HG03135 (cell line): Measurements from ENCODE around the gene CSNK1D.
"Not testable (repeated sequence)": the region's sequence is repeated elsewhere in the genome, so short reads cannot be mapped to it uniquely, and the experiment has no call there.

Experiments used
- ATAC-seq: cut with Tn5 transposase; IDR thresholded peaks from one replicate; pipeline ENCODE4 v1.9.1; 2021; ENCODE audit warnings: mild to moderate bottlenecking, moderate library complexity; ENCODE audit not compliant: unreplicated experiment

Gene CSNK1D

GRCh38 chr17:82216301-82217119 is 57.0 kb downstream of the CSNK1D start:
- peak; percentile 40 for ATAC-seq

DNA sequence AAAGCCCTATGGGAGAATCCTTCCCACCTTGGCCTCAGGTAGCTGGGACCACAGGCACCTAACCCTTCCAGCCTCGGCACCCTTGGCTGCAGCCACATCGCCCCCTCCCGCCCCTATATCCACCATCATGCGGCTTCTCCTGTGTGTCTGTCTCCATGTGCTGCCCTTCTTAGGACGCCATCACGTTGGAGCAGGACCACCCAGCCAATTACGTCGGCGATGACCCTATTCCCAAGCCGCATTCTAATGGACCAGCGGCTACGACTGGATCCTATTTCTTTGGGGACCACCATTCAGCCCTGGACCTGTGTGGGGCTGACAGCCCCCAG is 57.6 kb downstream of the CSNK1D start:
- ATAC-seq: no peak

GRCh38 chr17:82215095-82215971 is 58.2 kb downstream of the CSNK1D start:
- ATAC-seq: no peak

DNA sequence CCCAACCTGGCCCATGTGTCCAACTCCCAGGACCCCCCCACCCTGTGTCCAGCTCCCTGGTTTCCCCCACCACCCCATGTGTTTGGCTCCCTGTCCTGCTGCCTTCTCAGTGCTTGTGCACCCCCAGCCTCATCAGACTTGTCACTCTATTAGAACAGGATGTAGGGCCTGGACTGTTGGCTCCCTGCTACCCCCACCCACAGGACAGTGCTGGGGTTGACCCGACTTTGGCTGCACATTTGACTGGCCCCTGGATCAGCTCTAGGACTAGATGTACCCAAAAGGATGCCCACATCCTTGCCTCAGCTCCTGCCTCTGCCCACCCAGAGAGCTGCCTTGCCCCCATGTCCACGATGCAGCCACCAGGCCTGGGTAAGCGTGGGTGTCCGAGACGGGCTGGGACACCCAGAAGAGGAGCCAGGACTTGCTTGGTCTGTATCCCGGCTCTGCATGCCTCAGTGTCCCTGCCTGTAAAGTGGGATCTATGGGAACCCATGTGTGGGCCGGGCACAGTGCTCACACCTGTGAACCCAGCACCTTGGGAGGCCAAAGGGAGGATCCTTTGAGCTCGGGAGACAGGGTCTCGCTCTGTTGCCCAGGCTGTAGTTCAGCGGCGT is 59.4 kb downstream of the CSNK1D start:
- ATAC-seq: no peak

- ATAC-seq: peak; percentile 9
Observed at GRCh38 chr17:82213251-82214011, 60.1 kb downstream of the CSNK1D start.

DNA sequence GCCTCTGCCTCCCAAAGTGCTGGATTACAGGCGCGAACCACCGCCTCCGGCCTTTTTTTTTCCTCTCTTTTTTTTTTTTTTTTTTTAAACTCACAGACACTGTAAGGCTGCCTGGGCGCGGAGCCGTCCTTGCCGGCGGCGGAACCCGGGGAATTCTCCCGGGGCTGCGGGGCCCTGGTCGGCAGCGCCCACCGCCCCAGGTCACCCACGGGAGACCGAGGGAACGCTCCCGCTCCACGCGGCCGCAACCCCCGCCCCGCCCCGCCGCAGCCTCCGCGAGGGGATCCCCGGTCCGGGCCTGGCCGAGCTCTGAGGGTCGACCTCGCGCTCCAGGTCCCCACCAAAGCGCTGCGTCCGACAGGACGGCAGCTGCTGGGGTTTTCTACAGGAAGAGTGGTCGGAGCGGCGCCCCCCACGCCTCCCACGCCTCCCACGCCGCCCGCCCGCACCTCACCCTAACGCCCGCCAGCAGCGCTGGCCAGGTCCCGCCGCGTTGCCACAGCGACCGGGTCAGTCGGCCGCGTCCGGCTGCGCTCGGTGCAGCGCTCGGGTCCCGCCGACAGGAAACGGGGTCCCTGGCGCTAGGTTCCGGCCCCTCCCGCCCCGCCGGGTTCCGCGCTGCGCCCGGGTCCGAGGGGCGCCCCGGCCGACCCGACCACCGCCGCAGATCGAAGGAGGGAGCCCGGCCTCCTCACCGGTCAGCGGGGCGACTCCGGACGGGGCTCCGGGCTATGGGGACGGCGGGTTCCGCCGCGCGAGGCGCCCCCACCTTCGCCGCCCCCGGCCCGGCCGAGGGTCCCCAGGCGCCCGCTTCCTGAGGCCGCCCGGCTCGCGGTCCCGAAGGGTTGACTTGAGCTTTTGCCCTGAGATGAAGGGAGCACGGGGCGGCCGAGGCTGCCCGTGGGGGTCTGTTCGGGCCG is 60.9 kb downstream of the CSNK1D start, which contains the start of gene CCDC57:
CCDC57 (minus strand) TSS at position 512 of the 920 bp plus-strand sequence. CDS start 10,898 bp downstream, outside the sequence.
- ATAC-seq: peak; percentile 63

DNA sequence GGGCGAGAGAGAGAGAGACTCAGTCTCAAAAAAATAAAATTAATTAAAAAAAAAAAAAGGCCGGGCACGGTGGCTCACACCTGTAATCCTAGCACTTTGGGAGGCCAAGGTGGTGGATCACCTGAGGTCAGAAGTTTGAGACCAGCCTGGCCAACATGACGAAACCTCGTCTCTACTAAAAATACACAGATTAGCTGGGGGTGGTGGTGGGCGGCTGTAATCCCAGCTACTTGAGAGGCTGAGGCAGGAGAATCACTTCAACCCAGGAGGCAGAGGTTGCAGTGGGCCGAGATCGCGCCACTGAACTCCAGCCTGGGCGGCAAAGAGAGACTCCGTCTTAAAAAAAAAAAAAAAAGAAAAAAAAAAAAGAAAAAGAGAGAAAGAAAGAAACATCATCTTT is 62.8 kb downstream of the CSNK1D start:
- not testable (repeated sequence) for ATAC-seq

GRCh38 chr17:82205720-82206508 is 67.6 kb downstream of the CSNK1D start:
- peak; percentile 78 for ATAC-seq

DNA sequence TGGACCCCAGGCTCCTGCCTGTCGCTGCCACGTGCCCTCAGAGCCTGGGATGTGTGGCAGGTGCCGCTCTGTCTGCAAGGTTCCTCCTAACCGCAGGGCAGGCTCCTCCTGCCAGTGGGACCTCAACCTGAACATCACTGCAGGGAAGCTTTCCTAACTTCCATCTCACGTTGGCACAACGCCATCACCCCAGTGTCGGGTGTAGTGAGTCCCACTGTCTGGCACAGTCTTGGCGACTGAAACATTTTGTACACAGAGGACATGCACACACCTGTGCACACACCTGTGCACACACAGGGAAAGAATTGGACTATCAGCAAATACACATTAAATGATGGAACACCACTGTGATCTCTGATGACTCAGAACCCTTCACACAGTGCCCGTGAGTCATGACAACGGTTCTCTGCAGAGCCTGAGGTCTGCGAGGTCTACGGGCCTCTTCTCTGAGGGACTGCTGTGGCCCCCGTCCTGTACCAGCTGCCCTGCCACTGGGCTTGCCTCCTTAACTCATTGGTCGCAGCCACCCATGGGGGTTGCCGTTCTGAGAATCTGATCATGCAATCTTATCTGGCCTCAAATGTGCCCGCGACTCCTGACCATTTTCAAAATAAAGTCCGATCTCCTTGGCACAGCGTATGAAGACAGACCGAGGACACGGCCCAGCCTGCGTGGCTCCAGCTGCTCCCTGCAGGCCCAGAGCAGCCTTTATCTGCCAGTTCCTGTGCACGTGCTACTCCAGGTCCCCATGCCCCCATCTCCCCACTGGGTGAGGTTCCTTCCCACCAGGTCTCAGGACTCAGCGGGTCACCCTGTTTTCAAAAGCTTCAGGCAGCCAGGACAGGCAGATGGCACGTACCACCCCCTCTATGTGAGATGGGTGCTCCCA is 68.4 kb downstream of the CSNK1D start:
- no peak for ATAC-seq

- ATAC-seq: no peak
Observed at GRCh38 chr17:82203920-82204319, 69.6 kb downstream of the CSNK1D start.

DNA sequence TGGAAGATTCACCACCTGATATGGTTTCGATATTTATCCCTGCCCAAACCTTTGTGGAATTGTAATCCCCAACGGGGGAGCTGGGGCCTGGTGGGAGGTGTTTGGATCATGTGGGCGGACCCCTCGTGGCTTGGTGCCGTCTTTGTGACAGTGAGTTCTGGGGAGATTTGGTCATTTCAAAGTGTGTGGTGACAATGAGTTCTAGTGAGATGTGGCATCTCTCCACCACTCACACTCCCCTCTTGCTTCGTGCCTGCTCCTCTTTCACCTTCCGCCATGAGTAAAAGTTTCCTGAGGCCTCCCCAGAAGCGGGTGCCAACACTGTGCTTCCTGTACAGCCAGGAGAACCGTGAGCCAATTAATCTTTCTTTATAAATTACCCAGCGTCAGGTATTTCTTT is 70.5 kb downstream of the CSNK1D start:
- no peak for ATAC-seq

DNA sequence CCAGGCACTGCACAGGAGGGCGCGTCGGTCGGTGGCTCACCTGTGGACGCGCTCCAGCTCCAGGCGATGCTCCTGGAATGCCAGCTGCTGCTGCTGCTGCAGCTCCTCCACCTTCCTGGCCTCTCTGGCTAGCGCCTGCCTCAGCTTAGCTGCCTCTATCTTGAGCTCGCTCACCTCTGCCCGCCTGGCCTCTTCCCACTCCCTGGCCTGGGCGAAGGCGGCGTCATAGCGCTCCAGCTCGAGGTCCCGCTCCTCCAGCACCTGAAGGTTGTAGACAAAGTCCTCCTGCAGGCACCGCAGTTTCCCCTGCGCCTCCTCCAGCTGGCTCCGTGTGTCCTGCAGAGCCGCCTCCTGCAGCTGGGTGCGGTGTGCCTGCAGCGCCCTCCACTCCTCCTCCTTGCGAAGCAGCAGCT is 72.0 kb downstream of the CSNK1D start:
- ATAC-seq: no peak

DNA sequence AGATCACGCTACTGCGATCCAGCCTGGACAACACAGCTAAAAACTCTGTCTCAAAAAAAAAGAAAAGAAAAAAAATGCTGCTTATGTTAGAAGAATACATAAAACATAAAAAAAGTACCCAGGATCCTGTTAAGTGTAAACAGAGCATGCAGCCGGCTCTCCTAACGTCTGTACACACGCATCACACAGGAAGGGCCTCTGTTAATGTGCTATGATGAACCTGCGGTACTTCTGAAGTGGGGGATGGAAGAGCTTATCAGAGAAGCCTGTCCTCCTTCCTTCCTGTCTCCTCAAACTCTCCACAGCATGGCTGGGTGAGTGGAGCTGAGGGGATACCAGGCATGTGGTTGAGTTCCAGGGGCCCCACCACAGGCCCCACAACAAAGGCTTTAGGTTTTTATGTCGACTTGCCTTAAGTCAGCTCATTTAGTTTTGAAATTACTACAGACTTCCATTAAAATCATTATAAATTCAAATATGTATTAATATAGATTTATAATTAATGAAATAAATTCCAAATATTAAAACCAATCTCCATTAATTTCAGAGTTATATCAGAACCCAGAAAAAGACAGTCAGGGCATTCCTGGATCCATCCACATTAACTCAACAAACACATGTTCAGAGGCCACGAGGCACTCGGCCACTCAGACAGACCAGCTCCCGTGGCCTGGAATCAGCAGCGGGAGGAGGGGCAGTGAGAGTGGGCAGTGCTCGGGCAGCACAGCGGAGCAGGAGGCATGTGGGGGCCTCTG is 72.6 kb downstream of the CSNK1D start:
- ATAC-seq: no peak

- no peak for ATAC-seq
Observed at GRCh38 chr17:82200135-82200534, 73.4 kb downstream of the CSNK1D start.

DNA sequence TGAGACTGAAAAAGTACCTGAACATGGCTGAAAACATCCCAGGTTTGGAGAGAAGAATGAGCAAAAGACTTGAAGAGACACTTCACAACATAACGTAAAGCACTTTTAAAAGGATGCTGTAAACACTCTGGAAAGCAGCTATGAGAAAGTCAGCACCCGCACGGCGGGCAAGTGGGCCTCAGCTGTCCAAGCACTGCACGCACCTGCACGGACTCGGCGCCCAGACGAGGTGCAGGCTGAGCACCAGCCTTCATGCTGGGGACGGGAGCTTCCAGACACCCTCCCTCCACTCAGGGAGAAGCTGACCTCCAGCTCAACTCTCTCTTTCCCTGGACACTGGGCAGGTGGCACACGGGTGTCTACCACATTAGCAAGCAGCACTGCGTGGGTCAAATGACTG is 74.0 kb downstream of the CSNK1D start:
- ATAC-seq: no peak

DNA sequence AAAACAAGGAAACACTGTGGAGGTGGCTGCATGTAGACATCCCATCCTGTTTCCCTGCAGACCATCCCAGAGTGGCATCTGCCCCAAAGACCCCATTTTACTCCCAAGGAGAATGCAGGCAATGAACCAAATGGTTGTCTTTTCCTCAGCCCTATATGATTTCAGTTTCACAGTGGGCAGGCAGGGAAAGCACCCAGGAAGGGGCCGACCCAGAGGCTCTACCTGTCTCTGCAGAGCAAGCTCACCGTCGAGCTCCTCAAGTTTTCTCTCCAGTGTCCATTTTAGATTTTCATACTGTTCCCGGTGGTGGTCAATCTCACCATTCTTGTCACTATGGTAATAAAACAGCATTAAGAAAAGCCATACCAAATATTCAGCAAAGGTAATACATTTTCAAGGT is 75.4 kb downstream of the CSNK1D start:
- no peak for ATAC-seq
